NOMO-1 treated with DMSO at 0.1 percent for 48 hours (cell line): ENCODE data around the gene CACTIN.

ENCODE experiments used
- DNase-seq: peaks from one replicate; lab custom pipeline; 2025; ENCODE audit not compliant: unreplicated experiment; lab: John Stamatoyannopoulos, UW

Gene CACTIN

GRCh38 chr19:3610745-3611717, 15.6 kb downstream of the CACTIN start:
- DNase-seq, result no peak

DNA sequence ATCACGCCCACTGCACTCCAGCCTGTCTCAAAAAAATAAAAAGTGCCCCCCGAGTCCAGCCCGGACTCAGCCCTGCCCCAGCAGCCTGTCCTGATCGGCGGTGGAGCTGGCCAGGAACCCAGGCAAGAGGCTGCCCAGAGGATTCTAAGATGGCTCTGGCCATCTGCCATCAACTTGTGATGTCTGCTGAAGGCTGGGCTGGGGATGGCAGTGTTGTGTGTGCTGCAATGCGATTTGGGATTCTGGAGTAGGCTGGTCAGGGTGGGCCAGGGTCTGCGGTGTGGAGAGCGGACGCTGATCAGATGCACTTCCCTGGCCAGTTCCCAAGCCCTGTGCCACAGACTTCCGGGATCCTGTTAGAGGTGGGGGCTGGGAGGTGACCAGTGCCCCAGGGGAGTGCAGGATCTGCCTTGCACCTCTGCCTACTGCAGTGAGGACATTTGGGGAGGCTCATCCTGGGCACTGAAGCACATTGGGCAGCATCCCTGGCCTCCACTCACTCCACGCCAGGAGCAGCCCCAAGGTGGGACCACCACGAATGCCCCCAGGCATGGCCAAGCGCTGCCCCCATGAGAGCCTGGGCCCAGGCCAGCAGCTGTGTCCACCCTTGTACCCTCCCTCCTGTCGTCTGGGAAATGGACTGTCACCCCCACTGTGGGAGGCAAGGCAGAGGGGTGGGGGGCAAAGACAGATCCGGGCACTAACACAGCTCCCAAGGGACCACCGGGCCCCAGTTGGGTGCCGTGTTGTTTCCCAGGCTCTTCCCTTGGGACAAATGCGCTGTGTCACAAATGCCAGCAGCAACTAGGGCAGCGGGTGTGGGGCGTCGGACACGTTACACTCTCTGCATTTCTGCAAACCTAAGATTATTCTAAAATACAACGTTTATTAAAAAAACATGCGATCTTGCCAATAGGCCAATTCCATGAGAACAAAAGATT, 16.5 kb downstream of the CACTIN start:
- no peak for DNase-seq

GRCh38 chr19:3608750-3609322, 17.8 kb downstream of the CACTIN start:
- no peak for DNase-seq

DNA sequence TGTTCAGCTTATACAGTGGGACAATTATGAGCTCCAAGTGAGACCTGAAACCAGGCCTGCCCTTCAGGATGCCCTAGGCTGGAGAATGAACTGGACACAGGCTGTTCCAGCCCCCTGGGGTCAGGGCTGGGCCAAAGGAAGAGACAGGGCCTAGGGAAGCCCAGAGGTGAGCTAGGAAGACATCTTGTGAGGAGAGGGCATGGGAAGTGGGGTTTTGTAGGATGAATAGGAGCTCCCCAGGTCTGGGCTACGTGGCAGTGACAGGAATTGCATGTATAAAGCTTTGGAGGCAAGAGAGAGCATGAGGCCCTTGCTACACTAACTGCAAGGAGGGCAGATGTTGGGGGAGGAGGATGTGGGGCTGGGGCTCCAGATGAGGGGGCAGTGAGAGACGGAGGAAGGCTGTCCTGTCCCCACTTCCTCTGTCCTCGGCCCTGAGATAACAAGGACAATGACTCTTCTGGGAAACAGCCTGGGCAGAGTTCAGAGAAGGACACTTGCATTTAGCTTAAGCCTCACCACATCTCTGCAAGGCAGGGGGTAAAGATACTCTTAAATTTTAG, 18.4 kb downstream of the CACTIN start:
- no peak for DNase-seq

DNA sequence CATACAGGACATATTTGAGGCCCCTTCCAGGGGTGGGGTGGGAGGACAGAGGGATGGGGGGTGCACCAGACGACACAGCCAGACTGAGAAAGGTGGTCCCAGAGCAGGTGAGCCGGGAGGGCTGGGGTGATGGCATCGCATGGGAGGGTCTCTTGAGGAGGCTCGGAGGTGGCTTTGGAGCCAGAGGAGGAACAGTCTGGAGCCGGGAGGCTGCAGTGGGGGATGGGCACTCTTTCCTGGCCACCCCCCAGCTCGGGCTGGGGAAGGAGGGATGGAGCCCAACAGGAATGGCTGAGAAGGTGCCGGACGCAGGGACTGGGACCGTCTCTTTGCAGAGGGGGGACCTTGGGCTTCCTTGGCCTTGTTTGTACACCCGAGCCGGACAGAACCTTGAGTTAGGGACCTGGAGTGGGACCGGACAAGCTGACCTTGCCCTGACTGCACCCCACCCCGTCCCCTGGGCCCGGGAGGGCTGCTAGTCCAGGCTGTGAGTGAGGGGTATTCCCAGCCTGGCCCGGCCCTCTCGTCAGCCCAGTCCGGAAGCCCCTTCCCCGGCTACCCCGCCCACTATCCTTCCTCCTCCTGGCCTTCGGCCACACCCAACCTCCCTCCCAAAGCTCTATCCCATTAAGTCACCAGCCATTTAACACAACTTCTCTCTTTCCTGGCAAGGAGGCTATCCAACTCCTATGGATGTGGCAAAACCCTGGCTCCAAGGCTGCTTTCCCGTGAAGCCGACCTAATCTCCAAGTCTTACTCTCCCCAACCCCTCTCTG, 19.1 kb downstream of the CACTIN start:
- no peak for DNase-seq

GRCh38 chr19:3606690-3607289, 19.8 kb downstream of the CACTIN start, which contains the start of gene TBXA2R:
Gene TBXA2R (minus strand): TSS chr19:3606875. CDS start chr19:3600634, 6,241 bp downstream.
- no peak for DNase-seq

DNA sequence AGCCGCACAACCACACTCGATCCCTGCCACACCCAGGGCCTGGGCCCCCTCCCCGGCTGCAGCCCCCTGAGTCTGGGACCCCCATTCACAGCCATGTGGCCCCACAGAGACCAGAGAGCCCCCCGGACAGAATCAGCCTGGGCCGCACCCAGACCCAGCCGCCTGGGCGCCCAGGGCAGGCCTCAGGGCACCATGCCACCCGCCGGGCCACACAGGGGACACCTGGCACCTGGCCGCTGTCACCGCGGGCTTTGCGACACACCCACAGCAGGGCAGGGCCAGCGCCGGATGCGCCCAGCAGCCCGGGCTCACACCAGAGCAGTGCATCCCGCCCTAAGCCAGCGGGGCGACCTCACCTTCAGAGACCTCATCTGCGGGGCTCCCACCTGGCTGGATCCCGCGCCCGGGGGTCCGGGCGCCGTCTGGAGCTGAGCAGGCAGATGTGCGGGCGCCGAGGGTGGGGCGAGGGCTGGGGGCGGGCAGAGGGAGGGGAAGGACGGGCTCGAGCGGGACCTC, 20.4 kb downstream of the CACTIN start:
- DNase-seq, result no peak

- DNase-seq, result no peak
Measured at GRCh38 chr19:3605770-3606169, 20.8 kb downstream of the CACTIN start.

- no peak for DNase-seq
Measured at GRCh38 chr19:3605361-3605760, 21.2 kb downstream of the CACTIN start.

DNA sequence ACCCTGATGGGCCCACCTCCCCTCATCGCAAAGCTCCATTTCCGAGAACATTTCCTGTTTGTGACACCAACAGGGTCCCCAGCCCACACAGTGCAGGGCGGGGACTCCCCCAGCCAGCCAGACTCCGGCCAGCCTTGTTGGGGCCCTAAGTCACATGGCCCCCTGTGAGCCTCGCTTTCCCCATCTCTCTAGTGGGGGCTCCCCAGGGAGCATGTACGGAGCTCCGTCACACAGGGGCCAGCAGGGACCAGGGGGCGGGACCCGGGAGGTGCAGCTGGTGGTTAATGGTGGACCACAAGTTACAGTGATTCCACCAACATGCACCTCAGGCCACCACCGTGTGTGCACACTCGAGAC, 21.6 kb downstream of the CACTIN start:
- no peak for DNase-seq

DNA sequence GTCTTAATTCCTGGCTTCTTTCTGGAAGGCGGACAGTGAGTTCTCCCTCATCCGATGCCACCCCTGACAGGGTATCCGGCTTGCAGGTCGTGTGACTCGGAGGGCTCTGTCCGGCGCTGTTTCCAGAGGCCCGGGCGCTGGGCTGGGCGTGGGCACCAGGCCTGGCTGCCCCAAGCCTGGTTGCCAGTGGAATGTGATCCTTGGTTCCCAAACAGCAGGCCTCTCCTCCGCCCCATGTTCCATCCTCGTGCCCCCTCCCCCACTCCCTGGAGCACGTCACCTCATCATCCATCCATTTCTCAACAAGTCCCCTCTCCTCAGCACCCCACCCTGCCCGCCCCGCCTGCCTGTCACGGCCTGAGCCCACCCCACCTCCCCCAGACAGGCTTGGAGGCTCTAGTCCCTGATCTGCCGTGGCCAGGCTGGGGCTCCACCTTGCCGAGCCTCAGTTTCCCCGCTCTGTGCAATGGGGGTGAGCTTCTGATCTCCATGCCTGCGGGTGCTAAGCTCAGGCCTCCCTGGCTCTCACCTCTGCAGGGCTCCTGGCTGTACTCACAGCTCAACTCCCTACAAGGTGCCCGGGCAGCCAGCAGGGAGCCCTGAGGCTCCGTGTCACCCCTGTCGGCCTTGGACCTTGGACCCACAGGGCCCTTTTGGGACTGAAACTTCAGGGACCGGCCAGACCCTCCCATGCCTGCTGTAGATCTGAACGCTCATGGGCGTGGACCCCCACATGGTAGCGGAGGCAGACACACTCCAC, 22.2 kb downstream of the CACTIN start:
- DNase-seq, result no peak

DNA sequence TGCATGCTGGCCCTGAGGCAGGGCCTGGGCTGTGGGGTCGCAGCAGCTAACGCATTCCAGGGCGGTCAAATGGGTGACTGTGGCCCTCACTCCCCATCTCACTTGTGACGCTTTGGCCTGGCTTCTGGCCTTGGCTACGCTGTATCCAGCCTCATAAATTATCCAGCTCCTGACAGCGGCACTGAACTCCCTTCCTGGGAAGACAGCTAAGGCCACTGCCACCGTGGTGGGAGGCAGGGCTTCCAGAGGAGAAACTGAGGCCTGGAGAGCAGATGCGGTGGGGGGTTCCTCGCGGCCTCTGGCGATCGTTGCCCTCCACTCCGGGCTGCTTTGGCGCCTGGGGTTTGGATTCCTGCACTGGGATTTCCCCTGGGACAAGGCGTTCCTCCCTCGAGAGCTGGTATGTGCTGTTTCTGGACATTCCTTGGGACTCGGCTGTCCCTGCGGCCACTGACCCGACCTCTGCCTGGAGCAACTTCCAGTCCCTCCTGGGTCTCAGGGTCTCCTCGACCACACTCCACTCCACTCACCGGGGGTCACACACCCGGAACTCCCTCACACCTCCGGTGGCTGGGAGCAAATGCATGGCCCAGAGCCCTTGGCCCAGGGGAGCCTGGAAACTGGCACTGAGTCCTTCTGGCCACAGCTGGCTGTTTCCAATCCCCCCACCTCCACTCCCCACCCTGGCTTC, 23.3 kb downstream of the CACTIN start:
- DNase-seq, result no peak

- no peak for DNase-seq
Measured at GRCh38 chr19:3601021-3601420, 25.6 kb downstream of the CACTIN start.

GRCh38 chr19:3599776-3600187, 26.8 kb downstream of the CACTIN start:
- DNase-seq, result no peak

DNA sequence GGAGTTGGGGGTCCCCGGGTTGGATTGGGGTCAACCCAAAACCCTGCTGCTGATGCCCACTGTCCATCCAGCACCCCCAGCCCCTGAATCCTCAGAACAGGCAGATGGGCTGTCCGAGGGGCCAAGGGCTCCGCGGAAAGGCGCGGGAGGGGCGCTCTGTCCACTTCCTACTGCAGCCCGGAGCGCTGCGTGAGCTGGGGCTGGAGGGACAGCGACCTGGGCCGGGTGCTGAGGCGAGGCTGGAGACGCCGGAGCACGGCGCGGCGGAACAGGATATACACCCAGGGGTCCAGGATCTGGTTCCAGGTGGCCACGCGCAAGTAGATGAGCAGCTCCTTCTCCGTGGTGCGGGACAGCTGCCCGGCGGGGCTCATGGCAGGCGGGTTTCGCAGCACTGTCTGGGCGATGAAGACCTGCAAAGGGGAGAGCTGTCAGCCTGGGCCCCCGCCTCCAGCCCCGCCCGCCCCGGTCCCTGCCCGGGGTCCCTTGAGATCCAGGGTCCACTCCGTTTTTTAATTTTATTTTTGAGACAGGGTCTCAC, 31.0 kb downstream of the CACTIN start:
- no peak for DNase-seq

DNA sequence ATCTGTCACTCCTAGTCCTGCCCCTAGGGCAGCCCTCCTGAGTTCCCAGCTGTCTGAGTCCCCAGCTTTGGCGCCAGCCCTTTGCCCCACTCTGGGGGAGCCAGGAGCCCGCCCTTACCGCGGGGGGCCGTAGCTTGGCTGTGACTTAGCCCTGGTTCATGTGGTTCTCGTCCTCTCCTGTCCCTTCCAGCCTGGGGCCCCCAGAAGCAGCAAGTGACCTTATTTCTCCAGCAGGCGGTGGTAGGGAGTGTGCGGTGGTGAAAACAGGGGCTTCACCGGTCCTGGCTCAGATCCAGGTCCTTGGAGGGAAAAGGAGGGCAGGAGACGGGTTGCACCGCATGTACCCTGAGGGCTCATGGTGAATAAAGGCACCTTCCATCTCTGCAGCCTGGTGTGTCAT, 33.4 kb downstream of the CACTIN start:
- DNase-seq, result no peak

DNA sequence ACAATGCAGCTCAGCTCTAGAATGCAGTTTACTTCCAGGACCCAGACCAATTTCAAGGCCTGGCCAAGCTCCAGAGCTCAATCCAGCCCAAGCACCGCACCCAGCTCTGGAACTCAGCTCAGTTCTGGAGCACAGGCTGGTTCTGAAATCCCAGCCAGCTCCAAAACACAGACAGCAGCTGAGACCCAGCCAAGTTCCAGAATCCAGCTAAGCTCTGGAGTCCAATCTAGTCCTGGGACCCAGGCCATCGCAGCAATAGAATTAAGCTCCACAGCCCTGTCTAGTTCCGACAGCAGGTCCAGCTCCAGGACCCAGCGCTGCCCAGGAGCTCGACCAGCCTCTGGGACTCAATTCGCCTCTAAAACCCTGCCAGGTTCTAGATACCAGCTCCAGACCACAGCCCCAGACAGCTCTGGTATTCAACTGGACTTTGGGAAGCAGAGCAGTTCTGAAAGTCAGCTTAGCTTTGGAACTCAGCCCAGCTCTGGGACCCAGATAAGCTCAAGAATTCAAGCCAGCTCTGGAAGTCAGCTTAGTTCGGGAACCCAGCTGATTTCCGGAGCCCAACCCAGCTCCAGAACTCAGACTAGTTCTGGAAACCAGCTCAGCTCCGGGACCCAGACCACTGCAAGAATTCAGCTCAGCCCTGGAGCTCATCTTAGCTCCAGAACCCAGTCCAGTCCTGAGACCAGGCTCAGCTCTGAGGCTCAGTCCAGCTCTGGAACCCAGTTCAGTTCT, 34.5 kb downstream of the CACTIN start:
- no peak for DNase-seq
